ENCODE results near the gene SYTL2. TPM values are rescaled to one million over a fixed set of nuclear protein-coding genes. Genes with fewer than 3 reads are reported as not detected.
"Not testable (repeated sequence)": the region's sequence is repeated elsewhere in the genome, so short reads cannot be mapped to it uniquely, and the experiment has no call there.

The SYTL2 gene
- total and polyA plus RNA-seq, 8 donors: 21.3 to 63.3 (median 45.0) TPM

DNA sequence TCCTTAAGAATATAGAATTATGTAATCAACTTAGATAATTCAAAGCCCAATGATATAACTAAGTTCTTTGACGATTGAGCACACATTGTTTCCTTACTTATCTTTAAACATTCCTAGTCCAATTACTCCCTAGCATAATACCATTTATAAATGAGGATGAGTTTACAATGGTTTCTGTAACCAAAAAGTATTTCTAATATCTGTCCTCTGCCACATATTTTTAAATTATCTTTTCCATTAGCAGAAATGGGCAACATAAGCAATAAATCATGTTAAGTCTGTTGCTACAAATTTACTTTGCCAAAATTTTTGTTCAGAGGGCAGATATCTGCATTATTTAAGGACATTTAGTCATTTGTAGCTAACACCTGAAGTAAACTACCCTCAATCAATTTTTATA is 152.8 kb downstream of the SYTL2 start:
- H3K36me3 ChIP-seq: peaks cover 0 to 65% of the 10 kb centered on the region in 2 donors
- no peak for DNase-seq
- H3K4me1 ChIP-seq: peaks cover 18 to 56% of the 10 kb centered on the region in 2 donors

GRCh38 chr11:85656777-85657176 is 154.2 kb downstream of the SYTL2 start:
- Histone ChIP-seq H3K4me3 (no peak overlapping the region), H3K27ac (no peak overlapping the region), H3K27me3 (no peaks in the 10 kb centered on the region), H3K4me1 (peaks cover 6 to 42% of the 10 kb centered on the region in 2 donors), H3K36me3 (peaks cover 0 to 67% of the 10 kb centered on the region in 2 donors), H3K9me3 (no peaks in the 10 kb centered on the region)
- ATAC-seq (no peak), DNase-seq (no peak)
- TF ChIP-seq CTCF (IDR thresholded peaks at IDR 0.05): no peak
- intact Hi-C loops (cut with DNase I): no loop called here

More for the DNA sequence above, 152.8 kb downstream of the SYTL2 start:
- no peaks in the 10 kb centered on the region for H3K27me3 ChIP-seq
- intact Hi-C loops (cut with DNase I): no loop called here
- no peak for TF ChIP-seq CTCF (IDR thresholded peaks at IDR 0.05)
- no peaks in the 10 kb centered on the region for H3K9me3 ChIP-seq
- H3K4me3 ChIP-seq: no peak overlapping the region
- ATAC-seq: no peak
- no peak overlapping the region for H3K27ac ChIP-seq

DNA sequence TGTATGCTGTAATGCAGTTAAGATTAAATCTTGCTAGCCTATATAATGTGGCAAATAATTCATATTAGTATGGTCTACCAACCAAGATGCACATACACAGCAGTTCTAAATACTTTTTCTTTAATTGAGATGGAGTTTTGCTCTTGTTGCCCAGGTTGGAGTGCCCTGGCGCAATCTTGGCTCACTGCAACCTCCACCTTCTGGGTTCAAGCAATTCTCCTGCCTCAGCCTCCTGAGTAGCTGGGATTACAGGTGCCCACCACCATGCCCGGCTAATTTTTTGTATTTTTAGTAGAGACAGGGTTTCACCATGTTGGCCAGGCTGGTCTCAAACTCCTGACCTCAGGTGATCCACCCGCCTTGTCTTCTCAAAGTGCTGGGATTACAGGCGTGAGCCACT is 156.6 kb downstream of the SYTL2 start:
- H3K27ac ChIP-seq; ATAC-seq; DNase-seq; H3K27me3 ChIP-seq; intact Hi-C loops (cut with DNase I); H3K9me3 ChIP-seq; H3K4me3 ChIP-seq: not testable (repeated sequence)
- peaks cover 0 to 18% of the 10 kb centered on the region in 2 donors for H3K4me1 ChIP-seq
- peaks cover 0 to 58% of the 10 kb centered on the region in 2 donors for H3K36me3 ChIP-seq

GRCh38 chr11:85652786-85653447 is 158.0 kb downstream of the SYTL2 start:
- peaks cover 0 to 47% of the 10 kb centered on the region in 2 donors for H3K36me3 ChIP-seq
- DNase-seq (no peak), ATAC-seq (no peak)
- intact Hi-C loops (cut with DNase I): no loop called here
- no peak overlapping the region for H3K27ac ChIP-seq
- no peaks in the 10 kb centered on the region for H3K27me3 ChIP-seq
- H3K4me3 ChIP-seq: no peak overlapping the region
- no peak for TF ChIP-seq CTCF (IDR thresholded peaks at IDR 0.05)
- H3K9me3 ChIP-seq: no peaks in the 10 kb centered on the region
- H3K4me1 ChIP-seq: peaks cover 0 to 16% of the 10 kb centered on the region in 2 donors

DNA sequence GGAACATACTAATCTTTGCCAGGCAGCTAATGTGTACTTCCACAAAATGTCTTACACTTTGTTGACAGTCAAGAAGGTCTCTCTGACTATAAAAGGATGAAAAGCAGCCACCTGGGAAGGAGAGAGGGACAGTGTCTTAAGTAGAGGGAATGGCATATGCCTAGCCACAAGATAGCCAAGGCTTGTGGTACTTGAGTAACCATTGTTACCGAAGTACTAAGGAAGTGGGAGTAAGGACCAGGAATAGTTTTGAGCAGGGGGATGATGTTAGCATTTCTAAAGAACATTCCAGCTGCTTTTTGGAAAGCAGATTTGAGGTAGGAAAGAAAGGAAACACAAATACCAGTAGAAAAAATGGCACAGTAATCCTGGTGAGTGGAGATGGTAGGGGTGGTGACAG is 159.8 kb downstream of the SYTL2 start:
- no peaks in the 10 kb centered on the region for H3K27me3 ChIP-seq
- no peaks in the 10 kb centered on the region for H3K9me3 ChIP-seq
- H3K36me3 ChIP-seq: peaks cover 0 to 33% of the 10 kb centered on the region in 2 donors
- H3K4me3 ChIP-seq: no peak overlapping the region
- DNase-seq (no peak), ATAC-seq (no peak)
- TF ChIP-seq CTCF (IDR thresholded peaks at IDR 0.05): no peak
- H3K27ac ChIP-seq: no peak overlapping the region
- H3K4me1 ChIP-seq: peaks cover 0 to 19% of the 10 kb centered on the region in 2 donors
- intact Hi-C loops (cut with DNase I): no loop called here

All from left lung (tissue), 10 donors.